A673 (cell line): Measurements from ENCODE around the gene CCDC69.

ENCODE experiments used
- CTCF ChIP-seq: fragments of 300-800, 200-600 bp; sonication (generic); conservative IDR thresholded peaks from 2 replicates; pipeline ENCODE4 v1.5.1; 2017; ENCODE audit warnings: low read depth, mild to moderate bottlenecking, antibody characterized with exemption, low read length, moderate library complexity, mixed read lengths
- EZH2 ChIP-seq: fragments of 200-600 bp; sonication (generic); IDR thresholded peaks from 2 replicates; pipeline ENCODE4 v1.6.1; 2017; ENCODE audit warnings: borderline replicate concordance, low read depth, mild to moderate bottlenecking, mixed read lengths, antibody characterized with exemption, low read length; ENCODE audit not compliant: poor library complexity, severe bottlenecking

- TF ChIP-seq EZH2 (no peak), CTCF (no peak)
Measured at GRCh38 chr5:151237685-151238084, 13.8 kb upstream of the CCDC69 start.
